MM.1S (cell line): Measurements from ENCODE around the gene NRXN3.

Experiments
- CTCF ChIP-seq: fragments of 300-600 bp; sonication (generic); IDR thresholded peaks from 2 replicates; pipeline ENCODE4 v1.5.1; 2016; ENCODE audit warnings: antibody characterized with exemption, low read length, mixed read lengths
- EZH2 ChIP-seq: fragments of 300-600 bp; sonication (generic); optimal IDR thresholded peaks from 2 replicates; pipeline ENCODE3; 2017; ENCODE audit warnings: low read depth, mild to moderate bottlenecking, antibody characterized with exemption, low read length, mixed read lengths

- no peak for TF ChIP-seq CTCF
- no peak for TF ChIP-seq EZH2
Observed at GRCh38 chr14:78927261-78927660, 757.1 kb downstream of the NRXN3 start.
